ENCODE data around the gene GAREM1.
"Not testable (repeated sequence)": the region's sequence is repeated elsewhere in the genome, so short reads cannot be mapped to it uniquely, and the experiment has no call there.

The GAREM1 gene

DNA sequence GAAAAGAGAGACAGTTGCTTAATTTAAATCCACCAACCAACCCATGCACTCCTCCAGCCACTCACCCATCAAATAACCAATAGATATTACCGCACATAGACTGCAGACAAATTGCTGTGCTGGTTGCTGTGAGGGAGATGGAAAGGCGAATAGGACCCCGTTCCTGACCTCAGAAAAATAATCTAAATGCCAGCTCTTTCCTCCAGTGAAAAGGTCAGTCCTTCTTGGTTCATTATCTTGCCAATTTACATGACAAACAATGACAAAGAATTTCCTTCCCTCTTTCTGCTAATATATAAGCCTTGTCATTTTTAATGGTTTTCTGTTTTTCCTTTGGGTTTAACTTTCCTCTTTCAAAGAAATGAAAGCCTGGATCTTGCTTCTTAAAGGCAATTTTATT is 219.2 kb downstream of the GAREM1 start:
- no peak for DNase-seq

GRCh38 chr18:32249147-32249929 is 221.3 kb downstream of the GAREM1 start:
- DNase-seq, result no peak

DNA sequence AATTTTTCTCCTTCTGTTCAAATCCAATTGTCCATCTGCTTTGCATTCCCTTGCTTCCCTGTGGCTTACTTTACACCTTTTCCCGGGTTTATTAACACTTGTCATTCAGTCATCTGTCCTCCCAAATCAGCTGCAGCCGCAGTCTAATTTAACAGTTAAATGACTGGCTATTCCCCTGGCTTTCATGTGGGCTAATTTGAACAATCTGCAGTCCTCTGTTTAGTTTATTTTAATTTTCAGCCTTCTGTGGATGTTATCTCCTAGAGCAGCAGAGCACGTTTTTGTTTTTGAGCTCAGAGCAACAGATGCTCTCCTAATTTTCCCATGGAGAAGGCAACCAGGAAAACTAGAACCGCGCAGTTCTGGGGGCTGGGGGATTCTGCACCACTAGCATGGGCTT is 225.8 kb downstream of the GAREM1 start:
- no peak for DNase-seq

GRCh38 chr18:32243358-32243757 is 227.3 kb downstream of the GAREM1 start:
- no peak for DNase-seq

- no peak for DNase-seq
These were observed 228.3 kb downstream of the GAREM1 start for GRCh38 chr18:32242395-32242794.

DNA sequence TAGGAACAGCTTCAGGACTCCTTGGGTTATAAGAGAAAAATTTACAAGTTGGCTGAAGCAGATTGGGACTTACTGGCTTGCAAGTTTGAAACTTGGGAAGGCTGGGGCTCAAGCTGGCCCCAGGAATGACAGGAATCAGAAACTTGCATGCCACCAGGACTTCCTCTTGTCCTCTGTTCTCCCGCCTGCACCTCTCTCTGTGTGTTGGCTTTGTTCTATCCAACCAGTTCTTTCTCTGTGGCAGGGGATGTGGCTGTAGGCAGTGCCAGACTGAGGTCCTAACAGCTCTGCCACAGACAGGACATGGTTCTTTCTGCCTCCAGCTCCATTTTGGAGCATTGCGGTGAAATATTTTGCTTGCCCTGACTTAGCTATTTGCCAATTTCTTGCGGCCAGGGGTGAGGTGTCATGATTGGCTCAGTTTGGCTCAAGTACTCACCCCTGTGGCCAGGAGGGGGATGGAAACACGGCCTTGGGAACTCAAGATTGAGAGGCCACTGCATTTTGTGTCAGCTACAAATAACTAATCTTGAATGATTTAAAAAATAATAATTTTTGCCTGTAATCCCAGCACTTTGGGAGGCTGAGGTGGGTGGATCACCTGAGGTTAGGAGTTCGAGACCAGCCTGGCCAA is 231.9 kb downstream of the GAREM1 start:
- DNase-seq, result no peak

- no peak for DNase-seq
These were observed 233.6 kb downstream of the GAREM1 start for GRCh38 chr18:32237049-32237448.

GRCh38 chr18:32233348-32233747 is 237.3 kb downstream of the GAREM1 start:
- DNase-seq, result not testable (repeated sequence)

DNA sequence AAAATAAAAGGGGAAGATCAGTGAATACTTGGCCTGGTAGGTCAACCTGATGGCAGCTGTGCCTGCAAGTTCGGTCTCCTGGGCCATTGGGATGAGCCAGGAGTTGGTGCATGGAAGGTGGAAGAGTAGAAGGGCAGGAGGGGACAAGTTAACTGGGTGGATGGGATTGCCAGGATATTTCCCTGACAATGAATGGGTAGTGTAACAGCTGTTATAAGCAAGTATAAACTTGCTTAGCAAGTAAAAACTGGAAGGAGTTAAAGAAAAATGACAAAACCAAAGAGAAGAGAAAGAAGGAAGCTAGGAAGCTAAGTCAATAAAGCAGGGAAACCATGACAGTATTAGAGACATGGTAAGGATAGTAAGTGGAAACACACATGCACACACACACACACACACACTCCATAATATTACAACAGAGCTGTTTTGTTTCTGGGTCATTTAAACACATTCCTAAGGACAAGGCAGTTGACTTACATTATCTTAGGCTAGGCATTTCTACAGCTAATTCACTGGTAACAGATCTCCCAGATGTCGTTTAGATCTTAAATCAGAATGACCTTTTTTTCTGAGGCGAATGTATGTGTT is 251.2 kb downstream of the GAREM1 start:
- DNase-seq, result no peak

DNA sequence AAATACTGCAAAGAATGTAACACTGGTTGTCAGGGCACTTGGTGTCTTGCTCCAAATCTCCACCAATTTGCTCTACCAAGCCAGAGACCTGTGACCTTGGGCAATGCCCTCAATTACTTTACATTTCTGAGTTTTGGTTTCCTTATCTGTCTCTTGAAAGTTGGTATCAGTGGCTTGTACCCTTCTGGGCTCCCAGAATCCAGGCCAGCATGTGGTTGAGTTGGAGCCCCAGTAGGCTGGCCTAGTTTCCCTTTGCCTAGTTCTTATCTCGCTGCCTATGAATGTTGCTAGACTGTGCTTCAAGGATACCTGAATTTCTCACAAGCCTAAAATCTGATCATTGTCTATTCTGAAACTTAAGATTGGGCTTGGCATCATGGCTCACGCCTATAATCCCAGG is 254.3 kb downstream of the GAREM1 start:
- no peak for DNase-seq

GRCh38 chr18:32213693-32214092 is 257.0 kb downstream of the GAREM1 start:
- no peak for DNase-seq
